HS-5 (cell line): ENCODE measurements around the gene OR2C3.
"Not testable (repeated sequence)": the region's sequence is repeated elsewhere in the genome, so short reads cannot be mapped to it uniquely, and the experiment has no call there.

Experiments used
- DNase-seq: peaks from one replicate; pipeline ENCODE4 v3.0.0-alpha.2; 2012; ENCODE audit warnings: low read depth

OR2C3 gene

DNA sequence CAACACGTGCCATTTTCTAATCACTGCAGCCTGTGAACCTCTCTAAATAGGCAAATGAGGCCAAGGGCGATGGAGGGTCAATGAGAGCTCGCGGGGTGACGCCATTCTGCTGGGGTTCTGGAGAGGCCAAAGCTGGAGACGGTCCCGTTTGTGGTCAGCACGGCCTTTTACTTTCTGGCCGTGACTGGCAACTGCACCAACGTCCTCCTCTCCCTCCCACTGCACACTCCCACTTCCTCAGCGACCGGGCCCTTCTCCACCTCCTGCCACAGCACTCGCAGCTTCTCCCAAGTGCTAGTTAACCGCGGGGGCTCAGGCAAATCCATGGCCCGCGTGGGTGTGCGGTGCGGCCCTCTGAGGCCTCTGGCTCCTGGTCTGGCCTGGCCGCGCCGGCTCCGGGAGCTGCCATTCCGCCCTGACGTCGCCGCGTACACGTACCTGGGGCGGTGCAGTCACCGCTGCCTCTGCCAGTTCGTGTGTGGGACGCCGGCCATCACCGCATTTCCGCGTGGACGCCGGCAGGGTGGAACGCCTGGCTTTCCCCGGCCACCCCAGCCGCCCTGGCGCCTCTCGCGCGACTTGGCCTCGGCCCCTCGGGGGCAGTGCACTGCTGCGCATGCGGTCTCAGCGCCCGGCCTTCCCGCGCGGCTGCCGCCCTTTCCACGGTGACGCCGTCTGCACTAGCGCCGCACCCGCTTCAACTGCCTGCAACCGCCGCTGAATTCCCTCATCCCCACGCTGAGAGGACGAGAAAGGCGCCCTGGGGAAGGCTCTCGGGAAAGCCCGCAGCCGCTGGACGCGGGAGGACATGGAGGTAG, 18.2 kb downstream of the OR2C3 start:
- DNase-seq, result no peak

- DNase-seq, result no peak
Measured at GRCh38 chr1:247506831-247507230, 29.4 kb downstream of the OR2C3 start.

DNA sequence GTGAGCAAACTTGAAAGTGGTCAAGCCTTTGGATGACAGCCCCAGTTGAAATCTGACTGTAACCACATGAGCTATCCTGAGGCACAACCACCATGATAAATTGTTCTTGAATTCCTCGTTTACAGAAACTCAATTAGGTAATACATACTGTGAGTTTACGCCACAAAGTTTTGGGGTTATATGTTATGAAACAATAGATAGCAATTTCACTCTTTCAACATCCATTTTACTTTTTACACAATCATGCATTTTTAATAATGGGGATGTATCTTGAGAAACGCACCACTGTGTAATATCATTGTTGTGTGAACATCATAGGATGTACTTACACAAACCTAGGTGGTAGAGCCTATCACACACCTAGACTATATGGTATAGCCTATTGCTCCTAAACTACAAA, 35.4 kb downstream of the OR2C3 start:
- DNase-seq, result no peak

DNA sequence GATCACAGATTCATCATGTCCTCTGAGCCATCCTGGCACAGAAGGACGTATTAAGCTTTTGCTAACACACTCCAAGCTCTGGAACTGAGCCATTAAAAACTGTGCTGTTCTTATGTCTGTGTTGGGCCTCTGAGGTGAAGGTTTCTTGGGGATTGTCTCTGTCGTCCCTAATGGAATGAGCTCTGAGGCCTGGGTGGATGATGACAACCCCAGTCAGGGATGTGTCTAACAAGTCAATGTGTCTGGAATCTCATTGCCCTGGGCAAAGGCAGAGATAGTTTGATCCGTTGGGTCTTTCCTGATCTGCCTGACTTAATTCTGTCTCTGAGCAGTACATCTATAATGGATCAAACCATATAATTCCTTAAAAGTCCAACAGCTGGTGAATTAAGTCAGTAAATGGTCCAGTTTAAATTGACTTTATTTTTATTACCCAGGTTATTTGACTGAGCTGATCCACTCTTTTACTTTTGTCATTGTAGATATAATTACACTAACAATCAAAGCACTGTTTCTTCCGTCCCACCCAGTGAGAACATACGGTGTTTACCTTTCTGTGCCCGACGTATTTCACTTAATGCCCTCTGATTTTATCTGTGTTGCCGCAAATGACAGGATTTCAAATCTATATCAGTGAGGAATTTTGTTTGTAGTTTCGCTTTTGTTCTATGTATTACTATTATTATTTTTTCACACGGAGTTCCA, 39.5 kb downstream of the OR2C3 start:
- no peak for DNase-seq

GRCh38 chr1:247494767-247495166, 41.5 kb downstream of the OR2C3 start:
- DNase-seq, result no peak

DNA sequence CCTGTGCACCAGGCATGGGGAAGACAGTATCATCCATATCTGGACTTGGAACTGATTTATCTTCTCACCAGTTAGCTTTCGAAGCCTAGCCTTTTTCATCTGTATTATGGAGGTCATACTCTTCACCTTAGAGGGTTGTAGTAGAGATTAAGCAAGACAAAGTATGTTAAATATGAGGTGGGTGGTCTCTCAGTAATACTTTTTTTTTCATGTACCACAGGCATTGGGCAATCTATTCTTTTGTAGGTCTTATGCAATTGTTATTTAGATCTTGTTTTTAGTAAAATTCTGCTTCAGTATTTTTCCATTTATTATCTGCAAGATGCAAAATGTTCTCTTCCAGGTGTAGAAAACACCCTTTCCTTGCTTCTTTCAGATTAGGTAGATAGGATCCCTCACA, 43.1 kb downstream of the OR2C3 start:
- no peak for DNase-seq

DNA sequence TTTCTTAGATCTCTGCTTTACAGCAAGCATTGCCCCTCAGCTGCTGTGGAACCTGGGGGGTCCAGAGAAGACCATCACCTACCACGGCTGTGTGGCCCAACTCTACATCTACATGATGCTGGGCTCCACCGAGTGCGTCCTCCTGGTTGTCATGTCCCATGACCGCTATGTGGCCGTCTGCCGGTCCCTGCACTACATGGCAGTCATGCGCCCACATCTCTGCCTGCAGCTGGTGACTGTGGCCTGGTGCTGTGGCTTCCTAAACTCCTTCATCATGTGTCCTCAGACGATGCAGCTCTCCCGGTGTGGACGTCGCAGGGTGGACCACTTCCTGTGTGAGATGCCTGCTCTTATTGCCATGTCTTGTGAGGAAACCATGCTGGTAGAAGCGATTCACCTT, 44.9 kb downstream of the OR2C3 start:
- DNase-seq, result no peak

- no peak for DNase-seq
Measured at GRCh38 chr1:247487057-247487456, 49.2 kb downstream of the OR2C3 start.

DNA sequence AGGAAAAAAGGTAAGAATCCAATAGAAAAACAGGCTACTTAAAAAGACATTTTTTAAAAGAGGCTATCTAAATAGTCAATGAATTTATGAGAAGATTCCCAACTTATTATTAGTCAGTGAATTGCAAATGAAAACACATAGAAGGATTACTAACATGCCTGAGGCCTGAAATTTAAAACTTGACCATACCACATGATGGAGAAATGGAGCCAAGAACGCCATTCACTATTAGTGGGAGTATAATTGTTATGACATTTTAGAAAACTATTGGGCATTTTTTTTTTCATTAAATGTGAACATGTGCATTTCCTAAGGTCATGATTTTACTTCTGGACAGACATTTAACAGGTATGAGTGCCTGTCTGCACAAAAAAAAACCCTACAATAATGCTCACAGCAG, 53.5 kb downstream of the OR2C3 start:
- DNase-seq, result no peak

GRCh38 chr1:247476328-247477058, 59.7 kb downstream of the OR2C3 start:
- not testable (repeated sequence) for DNase-seq

- DNase-seq, result no peak
Measured at GRCh38 chr1:247475793-247476192, 60.4 kb downstream of the OR2C3 start.
